ENCODE results near the gene FZR1.
A peak's percentile ranks its signal among the peaks of the same experiment; 100 is the strongest.
"Not testable (repeated sequence)": the region's sequence is repeated elsewhere in the genome, so short reads cannot be mapped to it uniquely, and the experiment has no call there.

The FZR1 gene

GRCh38 chr19:3549816-3550215, 43.7 kb downstream of the FZR1 start:
- no peak for DNase-seq

- no peak for DNase-seq
Observed at GRCh38 chr19:3550947-3551791, 45.1 kb downstream of the FZR1 start.

GRCh38 chr19:3551792-3552095, 45.6 kb downstream of the FZR1 start:
- DNase-seq, result no peak

GRCh38 chr19:3554254-3555083, 48.4 kb downstream of the FZR1 start:
- no peak for DNase-seq

- DNase-seq, result no peak
Observed at GRCh38 chr19:3555653-3556422, 49.7 kb downstream of the FZR1 start.

- DNase-seq, result no peak
Observed at GRCh38 chr19:3556423-3556977, 50.4 kb downstream of the FZR1 start.

- DNase-seq, result no peak
Observed at GRCh38 chr19:3556978-3557460, 50.9 kb downstream of the FZR1 start.

- peak; percentile 96 for DNase-seq
Observed at GRCh38 chr19:3557461-3558248, 51.5 kb downstream of the FZR1 start, which contains the start of gene MFSD12. MFSD12 (minus strand) TSS chr19:3557586; CDS start chr19:3557403, 183 bp downstream.

- DNase-seq, result no peak
Observed at GRCh38 chr19:3563709-3564524, 57.8 kb downstream of the FZR1 start.

GRCh38 chr19:3565139-3565538, 59.0 kb downstream of the FZR1 start:
- DNase-seq, result no peak

- not testable (repeated sequence) for DNase-seq
Observed at GRCh38 chr19:3570042-3570441, 63.9 kb downstream of the FZR1 start.

GRCh38 chr19:3570606-3571011, 64.5 kb downstream of the FZR1 start:
- no peak for DNase-seq

- peak; percentile 100 for DNase-seq
Observed at GRCh38 chr19:3572132-3572854, 66.2 kb downstream of the FZR1 start.

GRCh38 chr19:3572855-3573161, 66.7 kb downstream of the FZR1 start, which contains the start of gene HMG20B:
HMG20B (plus strand) TSS chr19:3572944; CDS start chr19:3573310, 366 bp downstream.
- no peak for DNase-seq

GRCh38 chr19:3573162-3573857, 67.2 kb downstream of the FZR1 start:
- DNase-seq, result no peak

GRCh38 chr19:3573858-3574637, 67.9 kb downstream of the FZR1 start:
- DNase-seq, result peak; percentile 85

GRCh38 chr19:3575260-3575741, 69.2 kb downstream of the FZR1 start:
- no peak for DNase-seq

GRCh38 chr19:3575949-3576673, 70.0 kb downstream of the FZR1 start:
- DNase-seq, result no peak
